ENCODE results near the gene FREM2.
A peak's percentile ranks its signal among the peaks of the same experiment; 100 is the strongest.

FREM2 gene

GRCh38 chr13:38898481-38898880 is 211.6 kb downstream of the FREM2 start:
- DNase-seq (ENCODE audit: low spot score): no peak

- DNase-seq (ENCODE audit: low spot score): no peak
These were observed 212.7 kb downstream of the FREM2 start for GRCh38 chr13:38899571-38899970.

GRCh38 chr13:38900188-38900587 is 213.3 kb downstream of the FREM2 start:
- DNase-seq (ENCODE audit: low spot score): peak; percentile 43

- no peak for DNase-seq (ENCODE audit: low spot score)
These were observed 215.7 kb downstream of the FREM2 start for GRCh38 chr13:38902551-38902950.

GRCh38 chr13:38905081-38905480 is 218.2 kb downstream of the FREM2 start:
- DNase-seq (ENCODE audit: low spot score): no peak

- no peak for DNase-seq (ENCODE audit: low spot score)
These were observed 219.0 kb downstream of the FREM2 start for GRCh38 chr13:38905861-38906260.

GRCh38 chr13:38908574-38908973 is 221.7 kb downstream of the FREM2 start:
- no peak for DNase-seq (ENCODE audit: low spot score)

- no peak for DNase-seq (ENCODE audit: low spot score)
These were observed 227.2 kb downstream of the FREM2 start for GRCh38 chr13:38914070-38914469.

- no peak for DNase-seq (ENCODE audit: low spot score)
These were observed 234.2 kb downstream of the FREM2 start for GRCh38 chr13:38921081-38921480.

GRCh38 chr13:38922170-38922569 is 235.3 kb downstream of the FREM2 start:
- DNase-seq (ENCODE audit: low spot score): no peak

- no peak for DNase-seq (ENCODE audit: low spot score)
These were observed 246.9 kb downstream of the FREM2 start for GRCh38 chr13:38933786-38934185.

Measured in globus pallidus (tissue), 1 donor.